ENCODE measurements around the gene PARD3B. TPM values are rescaled to one million over a fixed set of nuclear protein-coding genes. Genes with fewer than 3 reads are reported as not detected.

PARD3B gene
- total RNA-seq, 1 donor from 2014 or later = 23.8 TPM

DNA sequence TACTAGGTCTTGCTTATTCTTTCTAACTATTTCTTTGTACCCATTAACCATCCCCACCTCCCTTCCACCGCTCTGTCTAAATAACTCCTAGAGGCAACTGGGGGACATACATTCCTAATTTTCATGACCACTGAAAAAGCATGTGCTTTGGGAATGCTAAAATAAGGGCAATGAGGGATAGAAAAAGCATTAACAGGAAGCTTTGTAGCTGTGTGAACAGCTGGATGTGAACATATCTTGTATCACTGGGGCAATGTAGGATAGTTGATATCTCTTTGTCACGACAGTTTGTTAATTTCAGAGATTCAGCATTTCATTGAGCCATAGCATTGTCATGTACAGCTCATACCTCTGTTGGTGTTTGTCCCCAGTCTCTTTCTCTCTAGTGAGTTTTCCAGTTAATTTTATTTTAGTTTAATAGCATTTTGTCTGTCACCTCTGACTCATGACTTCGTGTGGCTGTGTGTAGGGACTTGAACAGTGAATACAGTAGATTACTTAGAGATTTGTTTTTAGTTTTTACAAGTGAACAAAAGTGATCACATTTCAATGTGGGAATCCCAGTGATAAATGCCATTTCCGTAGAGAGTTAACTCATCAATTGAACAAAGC is 906.7 kb downstream of the PARD3B start:
- Histone ChIP-seq H3K4me3 (no peak overlapping the region), H3K4me1 (no peaks in the 10 kb centered on the region), H3K36me3 (no peaks in the 10 kb centered on the region), H3K27ac (no peak overlapping the region), H3K27me3 (ENCODE audit: low read depth) (no peaks in the 10 kb centered on the region), H3K9me3 (no peaks in the 10 kb centered on the region)
- intact Hi-C loops (cut with DNase I) = no loop called here
- DNase-seq = no peak
- ATAC-seq = no peak
- TF ChIP-seq, protein P1, sequence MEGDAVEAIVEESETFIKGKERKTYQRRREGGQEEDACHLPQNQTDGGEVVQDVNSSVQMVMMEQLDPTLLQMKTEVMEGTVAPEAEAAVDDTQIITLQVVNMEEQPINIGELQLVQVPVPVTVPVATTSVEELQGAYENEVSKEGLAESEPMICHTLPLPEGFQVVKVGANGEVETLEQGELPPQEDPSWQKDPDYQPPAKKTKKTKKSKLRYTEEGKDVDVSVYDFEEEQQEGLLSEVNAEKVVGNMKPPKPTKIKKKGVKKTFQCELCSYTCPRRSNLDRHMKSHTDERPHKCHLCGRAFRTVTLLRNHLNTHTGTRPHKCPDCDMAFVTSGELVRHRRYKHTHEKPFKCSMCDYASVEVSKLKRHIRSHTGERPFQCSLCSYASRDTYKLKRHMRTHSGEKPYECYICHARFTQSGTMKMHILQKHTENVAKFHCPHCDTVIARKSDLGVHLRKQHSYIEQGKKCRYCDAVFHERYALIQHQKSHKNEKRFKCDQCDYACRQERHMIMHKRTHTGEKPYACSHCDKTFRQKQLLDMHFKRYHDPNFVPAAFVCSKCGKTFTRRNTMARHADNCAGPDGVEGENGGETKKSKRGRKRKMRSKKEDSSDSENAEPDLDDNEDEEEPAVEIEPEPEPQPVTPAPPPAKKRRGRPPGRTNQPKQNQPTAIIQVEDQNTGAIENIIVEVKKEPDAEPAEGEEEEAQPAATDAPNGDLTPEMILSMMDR (IDR thresholded peaks at IDR 0.05) = no peak

DNA sequence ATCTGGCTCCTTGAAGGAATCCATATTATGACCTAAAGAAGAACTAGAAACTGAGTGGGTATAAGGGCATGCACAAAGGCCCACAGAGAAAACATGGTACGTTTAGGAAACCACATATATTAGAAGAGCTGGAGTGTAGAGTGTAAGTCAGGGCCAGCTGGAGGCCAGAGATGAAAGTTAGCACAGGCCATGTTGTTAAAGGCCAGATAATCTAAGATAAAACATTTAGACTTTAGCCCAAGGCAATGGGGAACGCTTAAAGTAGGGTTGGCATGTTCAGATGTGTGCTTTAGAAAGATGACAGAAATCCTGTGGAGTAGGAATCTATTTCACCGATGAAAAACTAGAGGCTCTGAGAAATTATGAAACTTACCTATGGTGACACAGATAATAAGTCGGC is 907.9 kb downstream of the PARD3B start:
- no peak for DNase-seq

DNA sequence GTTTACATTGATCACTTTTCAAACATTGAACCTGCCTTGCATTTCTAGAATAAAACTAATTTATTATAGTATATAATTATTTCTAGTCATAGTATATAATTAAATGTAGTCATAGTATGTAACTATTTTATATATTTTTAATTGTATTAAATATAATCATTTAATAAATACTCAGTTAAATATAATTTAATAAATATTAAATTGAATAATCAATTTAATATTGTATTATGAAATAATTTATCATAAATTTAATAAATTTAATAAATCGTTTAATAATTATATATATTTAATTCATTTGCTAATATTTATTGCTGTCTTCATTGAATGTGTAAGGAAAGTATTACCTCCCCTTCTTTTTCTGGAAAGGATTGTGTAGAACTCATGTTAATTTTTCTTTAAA is 911.4 kb downstream of the PARD3B start:
- no peaks in the 10 kb centered on the region for H3K36me3 ChIP-seq
- no peak overlapping the region for H3K4me3 ChIP-seq
- TF ChIP-seq, protein P1 (IDR thresholded peaks at IDR 0.05) = no peak
- no peak for ATAC-seq
- no peaks in the 10 kb centered on the region for H3K27me3 ChIP-seq (ENCODE audit: low read depth)
- DNase-seq = no peak
- no peaks in the 10 kb centered on the region for H3K9me3 ChIP-seq
- intact Hi-C loops (cut with DNase I) = no loop called here
- no peak overlapping the region for H3K27ac ChIP-seq
- no peaks in the 10 kb centered on the region for H3K4me1 ChIP-seq

More for the DNA sequence above, 907.9 kb downstream of the PARD3B start:
- no peak for ATAC-seq
- no peaks in the 10 kb centered on the region for H3K27me3 ChIP-seq (ENCODE audit: low read depth)
- H3K9me3 ChIP-seq = no peaks in the 10 kb centered on the region
- H3K4me3 ChIP-seq = no peak overlapping the region
- intact Hi-C loops (cut with DNase I) = no loop called here
- no peak overlapping the region for H3K27ac ChIP-seq
- H3K36me3 ChIP-seq = no peaks in the 10 kb centered on the region
- TF ChIP-seq, protein P1 (IDR thresholded peaks at IDR 0.05) = no peak
- H3K4me1 ChIP-seq = no peaks in the 10 kb centered on the region

DNA sequence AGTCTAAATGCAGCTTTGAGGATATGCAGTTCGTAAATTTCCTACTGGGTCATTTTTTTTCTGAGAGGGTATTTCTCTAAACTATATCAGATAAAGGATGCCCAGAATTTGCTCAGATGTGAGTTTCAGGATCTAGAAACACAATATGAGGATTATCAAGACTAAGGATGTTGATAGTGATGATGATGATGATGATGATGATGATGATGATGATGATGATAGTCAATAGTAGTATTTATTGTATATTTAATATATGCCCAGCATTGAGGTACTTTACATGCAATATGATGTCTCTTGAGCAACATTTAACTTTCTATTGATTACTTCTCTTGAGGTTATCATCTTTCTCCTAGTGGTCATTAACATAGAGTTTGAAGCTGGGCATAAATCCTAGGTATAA is 914.9 kb downstream of the PARD3B start:
- ATAC-seq (no peak), DNase-seq (no peak)
- H3K27me3 ChIP-seq (ENCODE audit: low read depth) = no peaks in the 10 kb centered on the region
- no peaks in the 10 kb centered on the region for H3K4me1 ChIP-seq
- no peaks in the 10 kb centered on the region for H3K9me3 ChIP-seq
- TF ChIP-seq, protein P1 (IDR thresholded peaks at IDR 0.05) = no peak
- no peaks in the 10 kb centered on the region for H3K36me3 ChIP-seq
- no peak overlapping the region for H3K27ac ChIP-seq
- intact Hi-C loops (cut with DNase I) = no loop called here
- no peak overlapping the region for H3K4me3 ChIP-seq

DNA sequence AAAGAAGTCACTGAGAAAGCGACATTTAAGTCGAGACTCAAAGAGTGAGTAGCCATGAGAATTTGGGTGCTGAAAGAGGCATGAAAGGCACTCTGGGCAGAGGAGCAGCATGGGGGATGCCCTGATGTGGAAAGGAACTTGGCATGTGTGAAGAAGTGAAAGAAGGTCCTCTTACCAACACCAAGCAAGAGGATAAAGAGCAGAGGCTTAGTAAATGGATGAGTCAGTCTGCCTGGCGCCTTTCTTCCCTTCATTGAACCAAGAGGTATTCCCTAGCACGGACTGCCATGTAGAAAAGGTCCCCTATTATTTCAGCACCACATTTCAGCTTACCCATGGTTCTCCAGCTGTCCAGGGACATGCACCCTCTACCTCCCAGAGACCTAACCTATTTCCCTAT is 915.9 kb downstream of the PARD3B start:
- no peak overlapping the region for H3K27ac ChIP-seq
- ATAC-seq = no peak
- intact Hi-C loops (cut with DNase I) = no loop called here
- TF ChIP-seq, protein P1 (IDR thresholded peaks at IDR 0.05) = no peak
- H3K4me3 ChIP-seq = no peak overlapping the region
- H3K27me3 ChIP-seq (ENCODE audit: low read depth) = no peaks in the 10 kb centered on the region
- H3K4me1 ChIP-seq = no peaks in the 10 kb centered on the region
- DNase-seq = no peak
- H3K36me3 ChIP-seq = no peaks in the 10 kb centered on the region
- no peaks in the 10 kb centered on the region for H3K9me3 ChIP-seq

All from lower lobe of right lung (tissue), 2 donors.